GM18907 (cell line): ENCODE data around the gene ACTR2.

Experiments used
- ATAC-seq: cut with Tn5 transposase; IDR thresholded peaks from one replicate; pipeline ENCODE4 v1.9.1; 2021; ENCODE audit warnings: mild to moderate bottlenecking, moderate library complexity; ENCODE audit not compliant: unreplicated experiment

Gene ACTR2

GRCh38 chr2:65277791-65278483 lies 50.3 kb downstream of the ACTR2 start:
- no peak for ATAC-seq

DNA sequence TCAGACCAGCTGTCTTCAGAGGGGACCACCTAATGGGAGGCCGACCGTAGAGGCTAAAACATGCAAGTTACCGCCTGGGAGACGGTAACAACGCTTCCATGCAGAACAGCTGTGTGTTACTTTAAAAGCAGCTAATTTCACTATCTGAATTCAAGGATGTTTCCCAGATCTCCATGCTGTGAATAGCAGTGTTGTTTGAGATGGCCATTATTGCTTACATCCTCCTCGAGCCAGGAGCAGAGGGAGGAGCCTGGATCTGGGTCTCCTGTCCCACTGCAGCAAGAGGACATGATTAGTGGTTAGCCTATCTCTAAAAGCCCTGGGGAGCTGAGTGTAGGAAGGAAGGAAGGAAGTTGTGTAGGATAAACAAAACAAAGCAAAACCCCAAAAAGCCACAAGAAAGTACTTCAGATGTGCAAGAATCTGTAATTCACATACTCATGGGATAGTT lies 50.9 kb downstream of the ACTR2 start:
- ATAC-seq = no peak

- ATAC-seq = no peak
Observed at GRCh38 chr2:65279756-65280155, 52.1 kb downstream of the ACTR2 start.

DNA sequence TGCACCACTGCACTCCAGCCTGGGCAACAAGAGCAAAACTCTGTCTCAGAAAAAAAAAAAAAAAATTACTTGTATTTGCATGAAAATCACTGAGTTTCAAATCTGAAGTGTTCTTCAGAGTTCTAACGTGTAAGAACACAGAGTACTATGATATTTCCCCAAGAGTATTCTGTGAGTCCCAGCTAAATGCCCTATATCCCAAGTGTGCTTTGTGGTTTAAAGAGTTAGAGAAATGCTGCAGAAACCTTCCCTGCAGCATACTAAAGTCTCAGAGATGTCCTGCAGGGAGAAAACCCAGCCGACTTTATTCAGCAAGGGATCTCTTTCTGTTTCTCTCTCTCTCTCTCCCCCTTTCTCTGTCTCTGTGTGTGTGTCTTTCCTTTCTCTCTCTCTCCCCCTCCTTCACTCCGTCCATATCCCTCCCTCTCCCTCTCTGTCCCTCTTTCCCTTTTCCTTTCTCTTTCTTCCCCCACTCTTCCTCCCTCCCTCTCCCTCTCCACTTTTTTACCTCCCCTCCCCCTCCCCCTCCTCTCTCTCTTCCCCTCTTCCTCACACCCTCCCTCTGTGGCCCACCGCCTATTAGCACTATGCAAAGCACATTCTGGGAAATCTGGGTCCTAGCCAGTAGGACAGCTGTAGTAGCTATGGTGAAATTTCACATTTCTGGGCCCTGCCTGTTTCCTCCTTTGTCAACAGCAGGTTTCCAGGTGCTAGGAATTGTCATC lies 54.2 kb downstream of the ACTR2 start:
- ATAC-seq = no peak

DNA sequence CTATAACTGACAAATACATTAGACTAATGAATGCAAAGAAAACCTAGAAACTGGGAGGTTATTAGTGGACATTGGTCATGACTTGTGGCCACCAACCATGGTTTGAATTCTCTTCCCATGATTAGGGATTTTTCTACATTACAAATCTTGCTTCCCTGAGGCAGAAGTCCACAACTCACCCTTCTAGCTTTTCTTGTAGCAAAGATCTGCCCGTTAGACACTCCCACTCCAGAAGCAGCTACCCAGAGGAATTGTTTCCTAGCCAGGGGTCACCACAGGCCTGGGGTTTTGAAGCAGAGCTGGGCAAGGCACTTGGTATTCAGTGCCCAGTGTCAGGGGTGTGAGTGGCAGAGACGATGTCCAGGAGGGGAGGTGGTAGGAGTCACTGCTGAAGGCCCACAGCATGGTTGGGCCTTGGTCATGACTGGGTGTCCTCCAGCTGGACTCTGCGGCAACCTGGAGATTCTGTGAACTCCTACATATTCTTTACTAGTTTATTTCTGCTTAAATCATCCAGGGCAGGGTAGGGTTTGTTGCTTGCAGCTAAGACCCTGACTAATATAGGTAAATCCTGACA lies 54.9 kb downstream of the ACTR2 start:
- ATAC-seq = no peak

GRCh38 chr2:65287364-65287763 lies 59.7 kb downstream of the ACTR2 start:
- no peak for ATAC-seq

- no peak for ATAC-seq
Observed at GRCh38 chr2:65291216-65292105, 63.8 kb downstream of the ACTR2 start.

- no peak for ATAC-seq
Observed at GRCh38 chr2:65292106-65292400, 64.4 kb downstream of the ACTR2 start.

GRCh38 chr2:65292461-65293011 lies 64.9 kb downstream of the ACTR2 start:
- no peak for ATAC-seq

GRCh38 chr2:65293376-65293775 lies 65.7 kb downstream of the ACTR2 start:
- no peak for ATAC-seq

DNA sequence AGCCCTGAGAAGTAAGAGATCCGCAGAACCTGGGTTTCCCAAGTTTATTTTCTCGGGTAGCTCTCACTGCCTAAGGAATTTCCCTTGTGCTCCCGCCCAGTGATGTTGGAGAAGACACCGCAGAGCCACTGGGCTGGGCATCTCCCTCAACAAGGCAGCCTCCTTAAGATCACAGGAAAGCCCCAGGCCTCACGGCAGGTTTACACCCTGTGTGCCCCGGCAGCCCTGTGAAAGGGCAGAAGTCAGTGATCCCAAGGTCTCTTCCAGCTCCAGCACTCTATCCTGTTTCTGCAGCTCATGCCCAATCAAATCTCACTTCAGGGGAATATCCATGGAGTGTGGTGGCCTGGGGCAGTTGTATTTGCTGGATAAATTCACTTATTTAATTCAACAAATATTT lies 66.5 kb downstream of the ACTR2 start:
- no peak for ATAC-seq

DNA sequence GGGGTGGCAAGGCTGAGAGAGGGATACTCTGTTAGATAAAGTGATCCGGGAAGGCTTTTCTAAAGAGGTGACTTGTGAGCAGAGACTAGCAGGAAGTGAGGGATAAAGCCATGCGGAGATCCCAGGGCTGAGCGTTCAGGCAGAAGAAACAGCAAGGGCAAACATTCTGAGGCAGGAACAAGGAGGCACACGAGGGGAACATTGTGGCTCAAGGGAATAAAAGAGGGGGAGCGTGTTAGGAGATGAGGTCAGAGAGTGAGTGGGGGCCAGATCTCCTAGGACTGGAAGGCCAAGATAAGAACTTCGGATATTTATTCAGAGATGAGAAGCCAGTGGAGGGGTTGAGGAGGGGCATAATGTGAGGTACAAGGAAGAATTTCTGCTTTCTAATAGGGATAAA lies 67.1 kb downstream of the ACTR2 start:
- no peak for ATAC-seq

DNA sequence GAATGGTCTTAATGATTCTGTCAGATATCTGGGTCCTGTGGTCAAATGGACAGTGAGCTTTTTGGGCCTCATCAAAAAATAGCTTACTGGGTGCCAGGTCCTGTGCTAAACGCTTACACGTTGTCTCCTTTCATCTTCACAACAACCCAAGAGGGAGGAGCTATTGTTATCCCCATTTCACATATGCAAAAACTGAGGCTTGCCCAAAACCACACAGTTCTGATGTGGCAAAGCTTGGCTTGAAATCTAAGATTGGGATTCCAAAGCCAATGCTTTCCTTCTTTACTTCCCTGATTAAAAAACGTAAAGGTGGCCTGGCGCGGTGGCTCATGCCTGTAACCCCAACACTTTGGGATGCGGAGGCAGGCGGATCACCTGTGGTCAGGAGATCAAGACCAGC lies 69.3 kb downstream of the ACTR2 start:
- no peak for ATAC-seq

- ATAC-seq = no peak
Observed at GRCh38 chr2:65297544-65297943, 69.9 kb downstream of the ACTR2 start.

GRCh38 chr2:65298089-65298488 lies 70.5 kb downstream of the ACTR2 start:
- no peak for ATAC-seq

- no peak for ATAC-seq
Observed at GRCh38 chr2:65299246-65299645, 71.6 kb downstream of the ACTR2 start.

- no peak for ATAC-seq
Observed at GRCh38 chr2:65300134-65300760, 72.6 kb downstream of the ACTR2 start.

GRCh38 chr2:65300761-65301711 lies 73.4 kb downstream of the ACTR2 start:
- ATAC-seq = peak; percentile 94

- ATAC-seq = no peak
Observed at GRCh38 chr2:65305934-65306333, 78.3 kb downstream of the ACTR2 start.
